KOPT-K1 (cell line): ENCODE measurements around the gene KIZ.
"Not testable (repeated sequence)": the region's sequence is repeated elsewhere in the genome, so short reads cannot be mapped to it uniquely, and the experiment has no call there.

Experiments used
- H3K27ac ChIP-seq: fragments of 200-600 bp; sonication (generic); 2 replicates; pipeline ENCODE4 v1.5.1; 2016; ENCODE audit warnings: antibody characterized with exemption, mild to moderate bottlenecking, low read depth, low read length; ENCODE audit not compliant: poor library complexity, severe bottlenecking
- H3K36me3 ChIP-seq: fragments of 200-600 bp; sonication (generic); 2 replicates; pipeline ENCODE4 v1.5.1; 2017; ENCODE audit warnings: antibody characterized with exemption, mild to moderate bottlenecking, low read length, moderate library complexity; ENCODE audit not compliant: insufficient read depth
- H3K9me3 ChIP-seq: fragments of 200-600 bp; sonication (generic); 2 replicates; pipeline ENCODE4 v1.5.1; 2017; ENCODE audit warnings: antibody characterized with exemption, low read length, mild to moderate bottlenecking; ENCODE audit not compliant: insufficient read depth, poor library complexity, severe bottlenecking

KIZ gene

GRCh38 chr20:21232546-21233280, 106.8 kb downstream of the KIZ start:
- Histone ChIP-seq H3K27ac (no peak overlapping the region), H3K9me3 (no peaks in the 10 kb centered on the region), H3K36me3 (peaks cover 19% of the 10 kb centered on the region)

- Histone ChIP-seq H3K36me3 (peaks cover 15% of the 10 kb centered on the region), H3K9me3 (no peaks in the 10 kb centered on the region), H3K27ac (no peak overlapping the region)
Measured at GRCh38 chr20:21234324-21234723, 108.4 kb downstream of the KIZ start.

- no peaks in the 10 kb centered on the region for H3K9me3 ChIP-seq
- peaks cover 14% of the 10 kb centered on the region for H3K36me3 ChIP-seq
- no peak overlapping the region for H3K27ac ChIP-seq
Measured at GRCh38 chr20:21234806-21235483, 109.1 kb downstream of the KIZ start.

DNA sequence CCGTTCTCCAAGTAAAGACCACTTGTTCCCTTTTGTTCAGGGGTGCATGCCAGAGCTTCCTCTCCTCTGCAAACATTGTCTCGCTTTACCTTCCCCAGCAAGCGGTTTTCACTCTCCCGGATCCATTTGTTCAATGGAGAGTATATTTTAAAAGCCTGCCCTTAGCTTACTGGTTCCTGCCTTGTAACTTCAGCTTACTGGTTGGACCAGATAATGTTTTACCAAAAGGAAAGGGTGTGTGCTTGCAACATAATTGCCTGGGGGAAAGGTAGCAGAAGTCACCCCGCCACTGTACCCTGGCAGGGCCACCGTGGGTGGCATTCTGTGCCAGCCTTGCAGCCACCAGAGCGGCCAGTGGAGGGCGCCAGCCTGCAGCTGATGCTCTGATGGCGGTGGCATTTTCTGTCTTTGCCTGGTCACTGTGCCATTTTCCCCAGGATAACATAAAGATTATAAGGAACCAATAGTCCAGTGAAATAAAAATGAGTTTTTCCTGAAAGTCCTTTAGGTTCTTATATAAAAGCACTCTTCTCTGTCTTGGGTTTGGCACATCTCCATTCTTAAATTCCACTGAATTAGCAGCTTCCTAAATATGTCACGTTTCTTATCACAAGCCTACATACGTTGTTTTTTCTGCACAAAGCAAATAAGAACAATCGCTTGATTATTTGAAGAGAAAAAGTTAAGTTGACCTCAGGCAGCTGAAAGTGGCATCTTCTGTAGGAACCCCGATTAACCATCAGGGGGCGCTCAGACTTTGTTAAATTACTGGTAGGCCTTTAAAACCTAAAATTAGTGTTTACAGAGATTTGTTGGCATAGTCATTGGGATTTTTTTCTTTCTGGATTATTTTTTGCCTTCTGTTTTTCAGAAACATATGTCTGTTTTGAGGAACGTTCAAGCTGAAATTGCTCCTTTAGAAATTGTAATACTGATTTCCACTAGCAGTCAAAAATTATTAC, 109.9 kb downstream of the KIZ start:
- Histone ChIP-seq H3K27ac (no peak overlapping the region), H3K9me3 (no peaks in the 10 kb centered on the region), H3K36me3 (peaks cover 6% of the 10 kb centered on the region; the same call in 1 of the 2 replicates)

- no peaks in the 10 kb centered on the region for H3K9me3 ChIP-seq
- H3K36me3 ChIP-seq, result no peaks in the 10 kb centered on the region; the same call in 1 of the 2 replicates
- no peak overlapping the region for H3K27ac ChIP-seq
Measured at GRCh38 chr20:21237956-21238799, 112.3 kb downstream of the KIZ start.

DNA sequence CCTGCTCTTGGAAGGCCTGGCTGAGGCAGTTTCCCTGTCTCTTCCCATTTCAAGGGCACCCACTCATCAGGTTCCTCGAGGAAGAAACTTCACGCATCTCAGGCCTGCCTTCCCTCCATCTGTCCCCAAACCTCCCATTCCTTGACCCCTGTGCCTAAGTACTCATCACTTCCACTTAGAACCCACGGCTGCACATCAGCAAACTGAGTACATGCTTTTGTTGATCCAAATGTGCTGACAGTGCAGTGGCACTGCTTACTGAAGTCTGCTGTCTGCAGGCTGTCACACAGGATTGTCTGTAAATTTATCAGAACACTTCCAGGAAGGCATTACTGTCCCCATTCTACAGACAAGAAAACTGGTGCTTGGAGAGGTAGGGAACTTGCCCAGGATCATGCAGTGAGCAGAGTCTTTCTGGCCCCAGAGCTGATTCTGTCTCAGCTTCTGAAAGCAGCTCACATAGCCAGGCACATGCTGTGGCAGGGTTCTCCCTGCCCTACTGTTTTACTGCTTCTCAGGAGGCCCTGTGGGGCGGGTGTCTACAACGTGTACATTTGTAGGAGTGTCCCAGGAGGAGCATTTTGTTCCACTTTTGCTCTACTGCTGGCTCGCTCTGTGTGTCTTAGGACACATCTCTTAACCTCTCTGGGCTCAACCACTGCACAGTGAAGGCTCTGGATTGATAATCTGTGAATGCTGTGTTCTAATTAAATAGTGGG, 113.1 kb downstream of the KIZ start:
- Histone ChIP-seq H3K36me3 (no peaks in the 10 kb centered on the region; the same call in 1 of the 2 replicates), H3K27ac (no peak overlapping the region)

DNA sequence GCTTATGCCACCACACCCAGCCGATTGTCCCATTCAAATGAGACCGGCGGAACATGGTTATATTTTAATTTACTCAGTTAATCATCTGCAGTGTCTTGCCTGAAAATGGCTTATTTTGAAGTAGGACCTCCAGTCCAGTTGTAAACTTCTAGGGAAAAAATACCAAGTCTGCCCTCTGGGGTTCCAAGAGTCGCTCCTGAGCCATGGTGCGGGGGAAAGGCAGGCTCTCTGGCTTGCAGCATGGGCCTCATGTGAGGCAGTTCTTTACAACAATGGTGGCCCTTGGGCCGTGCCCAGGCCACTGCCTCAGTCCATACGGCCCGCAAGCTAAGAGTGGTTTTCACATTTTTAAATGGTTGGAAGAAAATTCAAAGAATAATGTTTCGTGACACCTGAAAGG, 114.5 kb downstream of the KIZ start:
- Histone ChIP-seq H3K9me3 (no peaks in the 10 kb centered on the region), H3K27ac (no peak overlapping the region), H3K36me3 (no peaks in the 10 kb centered on the region; the same call in 1 of the 2 replicates)

More for the DNA sequence above, 113.1 kb downstream of the KIZ start:
- no peaks in the 10 kb centered on the region for H3K9me3 ChIP-seq

GRCh38 chr20:21241406-21241805, 115.5 kb downstream of the KIZ start:
- Histone ChIP-seq H3K9me3 (no peaks in the 10 kb centered on the region), H3K36me3 (no peaks in the 10 kb centered on the region; the same call in 1 of the 2 replicates), H3K27ac (no peak overlapping the region)

DNA sequence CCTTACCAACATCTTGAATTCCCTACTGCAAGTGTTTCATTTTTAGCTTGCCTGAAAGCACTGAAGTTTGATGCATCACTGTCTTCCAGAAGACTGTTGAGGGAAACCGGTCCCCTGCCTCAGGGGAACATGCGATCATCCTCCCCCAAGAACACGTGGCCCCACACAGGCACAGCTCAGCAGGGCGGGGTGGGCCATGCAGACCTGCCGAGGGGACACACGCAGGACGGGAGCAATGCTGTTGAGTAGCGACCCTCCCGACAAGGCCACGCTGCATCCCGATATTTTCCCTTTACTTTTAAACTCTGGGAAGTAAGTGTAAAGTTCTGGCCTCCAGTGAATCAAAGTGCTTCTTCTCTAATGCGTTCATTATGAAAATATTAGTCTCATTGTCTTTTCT, 117.9 kb downstream of the KIZ start:
- H3K9me3 ChIP-seq, result peaks cover 4% of the 10 kb centered on the region
- H3K36me3 ChIP-seq, result no peaks in the 10 kb centered on the region; the same call in 1 of the 2 replicates
- no peak overlapping the region for H3K27ac ChIP-seq

DNA sequence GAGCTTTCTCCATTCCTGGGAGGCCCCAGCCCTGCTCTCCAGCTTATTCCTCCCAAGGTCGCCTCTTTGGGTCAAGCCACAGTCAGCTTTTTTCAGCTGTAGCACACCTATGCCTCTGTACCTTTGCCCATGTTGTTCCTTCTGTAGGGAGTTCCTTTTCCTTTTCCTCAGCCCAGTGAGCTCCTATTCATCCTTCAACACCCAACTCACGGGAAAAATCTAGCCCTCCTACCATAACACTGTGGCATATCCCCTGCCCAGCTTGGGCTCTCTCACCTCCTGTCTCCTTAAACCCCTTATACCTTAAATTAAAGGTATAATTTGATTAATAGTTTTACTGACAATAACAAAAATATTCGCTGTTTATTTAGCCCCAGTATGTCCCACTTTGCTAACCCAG, 118.9 kb downstream of the KIZ start:
- no peaks in the 10 kb centered on the region for H3K36me3 ChIP-seq
- no peak overlapping the region for H3K27ac ChIP-seq
- H3K9me3 ChIP-seq, result peaks cover 4% of the 10 kb centered on the region

DNA sequence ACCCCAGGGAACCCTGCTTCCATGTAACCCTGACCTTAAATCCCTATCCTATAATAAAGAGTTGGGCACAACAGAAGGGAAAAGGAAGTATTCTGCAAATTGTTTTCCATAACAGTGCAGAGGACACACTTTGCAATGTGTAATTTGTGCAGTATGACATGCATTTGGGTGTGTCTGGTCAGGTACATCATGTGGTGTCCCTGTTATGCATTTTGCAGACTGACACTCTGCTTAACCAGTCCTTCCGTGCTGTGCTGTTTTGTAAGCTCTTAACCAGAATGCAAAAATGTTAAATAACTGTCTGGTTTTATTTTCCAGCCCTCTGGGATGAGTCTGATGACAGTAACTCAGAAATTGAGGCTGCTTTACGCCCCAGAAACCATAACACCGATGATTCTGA, 120.3 kb downstream of the KIZ start:
- Histone ChIP-seq H3K9me3 (peaks cover 4% of the 10 kb centered on the region), H3K27ac (no peak overlapping the region), H3K36me3 (no peaks in the 10 kb centered on the region)

DNA sequence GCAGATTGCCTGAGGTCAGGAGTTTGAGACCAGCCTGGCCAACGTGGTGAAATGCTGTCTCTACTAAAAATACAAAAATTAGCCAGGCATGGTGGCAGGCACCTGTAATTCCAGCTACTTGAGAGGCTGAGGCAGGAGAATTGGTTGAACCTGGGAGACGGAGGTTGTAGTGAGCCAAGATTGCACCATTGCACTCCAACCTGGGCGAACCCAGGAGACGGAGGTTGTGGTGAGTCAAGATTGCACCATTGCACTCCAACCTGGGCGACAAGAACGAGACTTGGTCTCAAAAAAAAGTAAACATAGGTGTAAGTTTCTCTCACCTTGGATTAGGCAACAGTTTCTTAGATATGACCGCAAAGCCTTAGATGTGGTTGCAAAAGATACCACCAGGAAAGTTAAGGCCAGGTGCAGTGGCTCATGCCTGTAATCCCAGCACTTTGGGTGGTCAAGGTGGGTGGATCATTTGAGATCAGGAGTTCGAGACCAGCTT, 121.8 kb downstream of the KIZ start:
- not testable (repeated sequence) for H3K36me3 ChIP-seq, H3K27ac ChIP-seq, H3K9me3 ChIP-seq

DNA sequence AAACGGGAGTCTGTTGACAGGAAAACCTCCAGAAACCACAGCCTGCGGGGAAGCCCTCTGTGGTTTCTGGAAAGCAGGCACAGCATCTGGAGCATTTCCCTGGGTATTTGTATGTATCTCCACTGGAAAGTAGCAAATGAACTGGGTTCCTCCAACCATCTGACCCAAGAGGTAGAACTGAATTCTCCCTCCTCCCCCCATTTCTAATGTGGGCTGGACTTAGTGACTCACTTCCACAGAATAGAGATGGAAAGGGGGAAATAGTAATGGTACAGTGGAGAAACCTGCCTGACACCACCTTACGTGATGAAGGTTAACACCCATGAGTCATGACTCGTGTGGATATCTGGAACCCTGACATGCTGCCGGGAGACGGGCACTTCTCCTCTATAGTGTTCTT, 125.4 kb downstream of the KIZ start:
- H3K36me3 ChIP-seq, result no peaks in the 10 kb centered on the region
- no peak overlapping the region for H3K27ac ChIP-seq
- H3K9me3 ChIP-seq, result peaks cover 4% of the 10 kb centered on the region

DNA sequence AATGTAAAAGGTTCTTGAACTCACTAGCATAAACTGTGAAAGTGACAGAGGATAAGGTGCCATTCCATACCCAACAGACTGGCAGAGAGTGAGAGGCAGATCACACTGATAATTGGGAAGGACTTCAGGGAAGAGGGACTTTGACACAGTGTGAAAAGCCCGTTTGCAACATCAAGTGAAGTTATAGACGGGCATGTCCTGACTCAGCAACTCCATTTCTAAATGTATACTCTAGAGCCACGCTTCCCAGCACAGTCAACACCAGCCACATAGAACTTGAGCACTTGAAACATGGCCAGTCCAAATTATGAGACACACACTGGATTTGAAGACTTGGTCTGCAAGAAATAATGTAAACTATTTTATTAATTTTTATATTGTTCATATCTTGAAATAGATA, 131.3 kb downstream of the KIZ start:
- no peaks in the 10 kb centered on the region for H3K36me3 ChIP-seq
- no peak overlapping the region for H3K27ac ChIP-seq
- H3K9me3 ChIP-seq, result no peaks in the 10 kb centered on the region
